Measurements from ENCODE around the gene PIGU.

GRCh38 chr20:34624629-34625028, 52.3 kb downstream of the PIGU start:
- TF ChIP-seq POLR2AphosphoS5 (IDR thresholded peaks at IDR 0.05), result no peak
- TF ChIP-seq CTCF (IDR thresholded peaks at IDR 0.05), result no peak
